Osteoblast (primary cell): Measurements from ENCODE around the gene PRDM5. TPM values are rescaled to one million over a fixed set of nuclear protein-coding genes. Genes with fewer than 3 reads are reported as not detected.
A peak's percentile ranks its signal among the peaks of the same experiment; 100 is the strongest.

Source experiments
- DNase-seq: peaks from one replicate; pipeline ENCODE4 v3.0.0; 2011; ENCODE audit warnings: low spot score, mixed read lengths; ENCODE audit not compliant: insufficient read length; ENCODE audit errors: missing footprints
- H2AFZ ChIP-seq: 2 replicates; pipeline ENCODE4 v1.6.0; 2011; ENCODE audit warnings: mild to moderate bottlenecking, low read length
- H3K27ac ChIP-seq: 2 replicates; pipeline ENCODE4 v1.5.1; 2011; ENCODE audit warnings: mild to moderate bottlenecking, low read depth, low read length, moderate library complexity
- H3K27me3 ChIP-seq: 2 replicates; pipeline ENCODE4 v1.6.0; 2012; ENCODE audit warnings: mild to moderate bottlenecking, control low read depth, inconsistent platforms, low read length, moderate library complexity; ENCODE audit not compliant: insufficient read depth
- H3K36me3 ChIP-seq: 2 replicates; pipeline ENCODE4 v1.5.1; 2011; ENCODE audit warnings: mild to moderate bottlenecking, low read length, control low read depth, moderate library complexity; ENCODE audit not compliant: insufficient read depth
- H3K4me1 ChIP-seq: 2 replicates; pipeline ENCODE4 v1.5.1; 2011; ENCODE audit warnings: mild to moderate bottlenecking, low read length, control low read depth, moderate library complexity; ENCODE audit not compliant: insufficient read depth
- H3K4me2 ChIP-seq: 2 replicates; pipeline ENCODE4 v1.6.0; 2011; ENCODE audit warnings: mild to moderate bottlenecking, low read length; ENCODE audit not compliant: insufficient read depth
- H3K4me3 ChIP-seq: fragments of 200-600 bp; sonication (generic); 3 replicates; pipeline ENCODE4 v1.5.1; 2012; ENCODE audit warnings: mild to moderate bottlenecking, low read length, inconsistent platforms; ENCODE audit not compliant: insufficient read depth
- H3K79me2 ChIP-seq: 2 replicates; pipeline ENCODE4 v1.6.0; 2012; ENCODE audit warnings: mild to moderate bottlenecking, low read length, control low read depth, inconsistent platforms; ENCODE audit not compliant: insufficient read depth
- H3K9me3 ChIP-seq: 2 replicates; pipeline ENCODE4 v1.5.1; 2011; ENCODE audit warnings: low read depth, low read length, control low read depth
- H4K20me1 ChIP-seq: 2 replicates; pipeline ENCODE4 v1.6.0; 2012; ENCODE audit warnings: mild to moderate bottlenecking, low read length, control low read depth; ENCODE audit not compliant: insufficient read depth
- CTCF ChIP-seq: IDR thresholded peaks from 2 replicates; pipeline ENCODE4 v1.5.1; 2011; ENCODE audit warnings: mild to moderate bottlenecking, low read depth, low read length, moderate library complexity; ENCODE audit errors: extremely low read depth
- total RNA-seq: library from RNA; depleted of rRNA; stranded (reverse); fragments of >200 nt; gene quantifications from 2 replicates; pipeline ENCODE4 v1.2.3, GENCODE V29; 2012

Gene PRDM5
- total RNA-seq, 1 donor = 39.4 TPM

DNA sequence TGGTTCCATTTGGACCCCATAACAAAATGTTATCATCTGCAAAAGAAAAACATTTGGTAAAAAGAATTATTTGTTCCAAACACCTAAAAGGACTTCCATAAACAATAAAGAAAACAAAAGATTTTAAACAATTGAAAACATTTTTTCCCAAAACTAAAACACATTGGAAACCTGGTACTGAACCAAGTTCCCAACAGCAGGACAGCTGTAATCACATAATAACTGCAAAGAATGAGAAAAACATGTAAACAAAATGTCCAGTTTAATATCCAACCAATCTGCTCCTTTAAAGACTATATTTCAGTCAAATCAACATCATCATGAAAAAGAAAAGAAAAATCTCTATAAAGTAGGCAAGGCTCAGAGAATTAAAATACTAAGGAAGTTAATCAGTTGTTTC, 36.3 kb downstream of the PRDM5 start:
- H3K27ac ChIP-seq = no peak overlapping the region
- H3K27me3 ChIP-seq = no peaks in the 10 kb centered on the region
- no peaks in the 10 kb centered on the region for H3K4me1 ChIP-seq
- no peak overlapping the region for H2AFZ ChIP-seq
- no peaks in the 10 kb centered on the region for H3K36me3 ChIP-seq
- H4K20me1 ChIP-seq = no peaks in the 10 kb centered on the region
- H3K9me3 ChIP-seq = no peaks in the 10 kb centered on the region
- DNase-seq = no peak
- no peaks in the 10 kb centered on the region for H3K79me2 ChIP-seq
- H3K4me3 ChIP-seq = no peak overlapping the region
- no peak overlapping the region for H3K4me2 ChIP-seq
- TF ChIP-seq CTCF = no peak

DNA sequence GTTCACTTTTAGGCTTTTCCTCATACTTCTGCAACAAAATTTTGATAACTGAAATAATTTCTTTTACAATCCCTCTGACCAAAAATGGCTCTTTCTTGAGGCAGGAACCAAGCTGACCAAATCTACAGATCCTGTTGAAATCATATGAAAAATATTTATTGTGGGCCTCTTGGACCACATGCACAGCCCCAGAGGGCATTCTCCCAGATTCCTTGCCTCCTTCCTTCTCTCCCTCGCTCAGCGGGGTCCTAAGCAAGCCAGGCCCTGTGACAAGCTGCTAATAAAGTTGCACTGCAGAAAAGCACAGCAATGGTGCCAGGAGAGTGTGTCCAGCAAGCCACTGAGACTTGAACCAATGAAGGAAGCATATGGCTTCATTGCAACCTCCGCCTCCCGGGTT, 40.7 kb downstream of the PRDM5 start:
- Histone ChIP-seq H3K4me1 (no peaks in the 10 kb centered on the region), H4K20me1 (no peaks in the 10 kb centered on the region), H2AFZ (no peak overlapping the region), H3K4me2 (no peak overlapping the region), H3K79me2 (no peaks in the 10 kb centered on the region), H3K36me3 (no peaks in the 10 kb centered on the region), H3K27ac (no peak overlapping the region), H3K9me3 (no peaks in the 10 kb centered on the region), H3K4me3 (no peak overlapping the region), H3K27me3 (no peaks in the 10 kb centered on the region)
- no peak for TF ChIP-seq CTCF
- no peak for DNase-seq

DNA sequence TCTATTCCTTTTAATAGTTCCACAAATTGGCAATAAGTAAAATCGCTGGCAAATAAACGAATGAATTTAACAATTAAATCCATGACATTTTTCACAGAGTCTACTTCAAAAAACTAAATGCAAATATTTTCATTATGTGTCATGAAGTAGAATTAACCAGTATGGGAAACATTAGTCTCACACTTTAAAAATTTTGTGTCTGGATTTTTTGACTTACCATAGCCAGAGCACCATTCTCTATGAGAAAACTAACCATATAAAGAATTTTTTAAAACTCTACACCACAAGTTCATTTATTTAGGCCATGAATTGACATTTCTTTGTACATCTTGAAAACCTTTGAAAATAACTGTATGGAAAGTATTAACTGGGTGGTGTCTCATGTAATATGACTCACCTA, 41.2 kb downstream of the PRDM5 start:
- H3K79me2 ChIP-seq = no peaks in the 10 kb centered on the region
- no peak overlapping the region for H3K4me2 ChIP-seq
- peak; percentile 5 for DNase-seq
- H4K20me1 ChIP-seq = no peaks in the 10 kb centered on the region
- no peak for TF ChIP-seq CTCF
- no peaks in the 10 kb centered on the region for H3K27me3 ChIP-seq
- no peaks in the 10 kb centered on the region for H3K4me1 ChIP-seq
- no peak overlapping the region for H3K27ac ChIP-seq
- H3K9me3 ChIP-seq = no peaks in the 10 kb centered on the region
- H3K4me3 ChIP-seq = no peak overlapping the region
- H2AFZ ChIP-seq = no peak overlapping the region
- no peaks in the 10 kb centered on the region for H3K36me3 ChIP-seq

DNA sequence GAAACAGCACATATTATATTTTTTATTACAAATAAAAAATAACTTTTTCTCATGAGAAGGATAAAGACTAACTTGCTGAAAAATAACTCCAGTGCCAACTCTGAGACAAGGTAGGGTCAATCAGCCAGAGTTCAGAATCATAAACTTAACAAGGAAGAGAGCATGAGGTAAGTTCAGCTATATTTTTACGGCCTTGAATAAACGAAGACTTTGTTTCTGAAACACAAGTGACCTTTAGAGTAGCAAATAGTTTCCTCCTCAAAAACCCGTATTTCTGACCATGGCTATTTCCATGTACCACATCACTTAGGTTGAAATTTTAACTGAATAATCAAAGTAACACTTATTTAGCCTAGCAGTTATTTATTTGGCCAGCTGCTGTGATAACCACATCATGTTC, 45.5 kb downstream of the PRDM5 start:
- no peaks in the 10 kb centered on the region for H3K9me3 ChIP-seq
- no peaks in the 10 kb centered on the region for H4K20me1 ChIP-seq
- no peak for TF ChIP-seq CTCF
- no peaks in the 10 kb centered on the region for H3K36me3 ChIP-seq
- peaks cover 6% of the 10 kb centered on the region for H3K4me1 ChIP-seq
- H3K4me2 ChIP-seq = no peak overlapping the region
- H3K27me3 ChIP-seq = no peaks in the 10 kb centered on the region
- no peak overlapping the region for H3K4me3 ChIP-seq
- H2AFZ ChIP-seq = no peak overlapping the region
- H3K79me2 ChIP-seq = no peaks in the 10 kb centered on the region
- no peak overlapping the region for H3K27ac ChIP-seq
- DNase-seq = no peak
